Measurements from ENCODE around the gene CCDC136.

The CCDC136 gene

DNA sequence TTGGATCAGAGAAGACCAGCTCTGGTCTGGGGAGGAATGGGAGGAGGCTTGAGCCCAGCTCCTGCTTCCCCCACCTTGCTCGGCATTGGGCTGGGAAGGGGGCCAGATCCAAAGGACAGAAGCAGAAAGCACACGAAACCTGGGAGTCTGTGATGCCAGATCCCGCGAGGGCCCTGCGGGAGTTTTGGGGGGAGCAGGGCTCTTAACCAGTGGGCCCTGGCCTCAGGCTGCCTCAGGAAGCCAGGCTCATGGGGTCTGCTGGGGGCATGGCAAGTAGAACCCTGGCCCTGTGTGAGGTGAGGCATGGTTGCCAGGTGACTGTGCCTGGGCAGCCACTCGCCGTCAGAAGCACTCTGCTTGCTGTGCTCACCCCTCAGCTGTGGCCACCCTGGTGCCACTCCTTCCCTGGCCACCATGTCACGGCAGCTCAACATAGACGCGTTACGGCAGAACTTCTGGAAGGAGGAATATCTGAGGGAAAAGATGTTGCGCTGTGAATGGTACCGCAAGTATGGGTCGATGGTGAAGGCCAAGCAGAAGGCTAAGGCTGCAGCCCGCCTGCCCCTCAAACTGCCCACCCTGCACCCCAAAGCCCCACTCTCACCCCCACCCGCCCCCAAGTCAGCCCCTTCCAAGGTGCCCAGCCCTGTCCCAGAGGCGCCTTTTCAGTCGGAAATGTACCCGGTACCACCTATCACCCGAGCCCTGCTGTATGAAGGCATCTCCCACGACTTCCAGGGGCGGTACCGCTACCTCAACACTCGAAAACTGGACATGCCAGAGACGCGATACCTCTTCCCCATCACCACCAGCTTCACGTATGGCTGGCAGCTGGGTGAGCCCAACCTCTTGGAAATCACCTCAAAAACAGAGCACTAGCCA lies 74.5 kb downstream of the CCDC136 start:
- peaks cover 8% of the 10 kb centered on the region for H3K79me1 ChIP-seq (ENCODE audit: low read length)
- no peak overlapping the region for H3K4me3 ChIP-seq (ENCODE audit: low read depth, low read length)
- H2BK12ac ChIP-seq (ENCODE audit: low read length) = no peak overlapping the region
- WGBS (ENCODE audit: extremely low coverage, insufficient coverage, insufficient read length) = no CpG with 5 or more reads among the region's 27 CpGs
- H4K91ac ChIP-seq (ENCODE audit: low read depth, low read length) = no peak overlapping the region
- no peak for DNase-seq
- H3K27me3 ChIP-seq (ENCODE audit: insufficient read depth, low read length) = peaks cover 27% of the 10 kb centered on the region
- H2AK5ac ChIP-seq (ENCODE audit: low read length) = no peak overlapping the region
- H2BK5ac ChIP-seq (ENCODE audit: low read depth, low read length, poor library complexity) = no peak overlapping the region
- no peak overlapping the region for H3K18ac ChIP-seq (ENCODE audit: low read length)
- no peak overlapping the region for H2AFZ ChIP-seq (ENCODE audit: insufficient read depth, low read length, poor library complexity)
- H3K4me2 ChIP-seq (ENCODE audit: low read length) = no peak overlapping the region
- no peak overlapping the region for H3K27ac ChIP-seq (ENCODE audit: low read depth, low read length)
- no peaks in the 10 kb centered on the region for H3K9me3 ChIP-seq (ENCODE audit: insufficient read depth, low read depth, low read length)
- H3K23ac ChIP-seq (ENCODE audit: low read length) = no peak overlapping the region
- no peak overlapping the region for H2BK120ac ChIP-seq (ENCODE audit: insufficient read depth, low read length, poor library complexity)
- H3K4ac ChIP-seq (ENCODE audit: low read depth, low read length) = no peak overlapping the region
- no peak overlapping the region for H3K14ac ChIP-seq (ENCODE audit: low read length)
- H3K9ac ChIP-seq (ENCODE audit: low read length) = no peak overlapping the region
- H4K12ac ChIP-seq (ENCODE audit: low read depth, low read length) = no peak overlapping the region
- H3K4me1 ChIP-seq (ENCODE audit: control insufficient read depth in 1 of 2, insufficient read depth in 2 of 2, low read length in 2 of 2) = peaks cover 10 to 20% of the 10 kb centered on the region in 2 experiments
- H3K79me2 ChIP-seq (ENCODE audit: control insufficient read depth, insufficient read depth, low read length, poor library complexity) = peaks cover 4% of the 10 kb centered on the region
- H4K8ac ChIP-seq (ENCODE audit: low read depth, low read length) = no peak overlapping the region
- peaks cover 16 to 18% of the 10 kb centered on the region in 2 experiments for H3K36me3 ChIP-seq (ENCODE audit: control insufficient read depth in 1 of 2, insufficient read depth in 2 of 2, low read length in 2 of 2)

DNA sequence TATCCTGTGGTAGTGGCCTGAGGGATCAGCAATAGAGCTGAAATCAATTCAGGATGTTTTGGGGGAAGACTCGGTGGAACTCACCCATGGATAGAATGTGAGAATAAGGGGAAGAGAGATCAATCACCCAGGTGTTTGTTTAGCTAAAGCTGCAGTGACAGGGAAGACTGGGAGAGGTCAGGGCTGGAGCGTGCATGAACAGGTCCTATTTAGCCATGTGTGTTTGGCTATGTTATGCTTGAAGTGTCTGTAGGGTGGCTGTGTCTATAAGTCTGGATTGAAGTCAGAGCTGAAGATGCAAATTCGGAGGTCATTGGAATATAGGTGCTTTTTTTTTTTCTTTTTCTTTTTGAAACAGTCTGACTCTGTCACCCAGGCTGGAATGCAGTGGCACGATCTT lies 75.5 kb downstream of the CCDC136 start:
- H2AFZ ChIP-seq (ENCODE audit: insufficient read depth, low read length, poor library complexity) = no peak overlapping the region
- no peak overlapping the region for H2BK12ac ChIP-seq (ENCODE audit: low read length)
- no peak overlapping the region for H3K4ac ChIP-seq (ENCODE audit: low read depth, low read length)
- H2BK5ac ChIP-seq (ENCODE audit: low read depth, low read length, poor library complexity) = no peak overlapping the region
- H3K79me1 ChIP-seq (ENCODE audit: low read length) = peaks cover 10% of the 10 kb centered on the region
- H3K4me3 ChIP-seq (ENCODE audit: low read depth, low read length) = no peak overlapping the region
- H3K4me1 ChIP-seq (ENCODE audit: control insufficient read depth in 1 of 2, insufficient read depth in 2 of 2, low read length in 2 of 2) = peaks cover 13 to 24% of the 10 kb centered on the region in 2 experiments
- H3K14ac ChIP-seq (ENCODE audit: low read length) = no peak overlapping the region
- no peak overlapping the region for H3K9ac ChIP-seq (ENCODE audit: low read length)
- H3K27ac ChIP-seq (ENCODE audit: low read depth, low read length) = no peak overlapping the region
- no peak overlapping the region for H4K12ac ChIP-seq (ENCODE audit: low read depth, low read length)
- H3K23ac ChIP-seq (ENCODE audit: low read length) = no peak overlapping the region
- peaks cover 16 to 18% of the 10 kb centered on the region in 2 experiments for H3K36me3 ChIP-seq (ENCODE audit: control insufficient read depth in 1 of 2, insufficient read depth in 2 of 2, low read length in 2 of 2)
- no CpG with 5 or more reads among the region's 4 CpGs for WGBS (ENCODE audit: extremely low coverage, insufficient coverage, insufficient read length)
- H4K91ac ChIP-seq (ENCODE audit: low read depth, low read length) = no peak overlapping the region
- peaks cover 27% of the 10 kb centered on the region for H3K27me3 ChIP-seq (ENCODE audit: insufficient read depth, low read length)
- H3K79me2 ChIP-seq (ENCODE audit: control insufficient read depth, insufficient read depth, low read length, poor library complexity) = peaks cover 4% of the 10 kb centered on the region
- no peak overlapping the region for H3K4me2 ChIP-seq (ENCODE audit: low read length)
- H3K18ac ChIP-seq (ENCODE audit: low read length) = no peak overlapping the region
- H2BK120ac ChIP-seq (ENCODE audit: insufficient read depth, low read length, poor library complexity) = no peak overlapping the region
- H3K9me3 ChIP-seq (ENCODE audit: insufficient read depth, low read depth, low read length) = no peaks in the 10 kb centered on the region
- no peak overlapping the region for H2AK5ac ChIP-seq (ENCODE audit: low read length)
- no peak for DNase-seq
- no peak overlapping the region for H4K8ac ChIP-seq (ENCODE audit: low read depth, low read length)

DNA sequence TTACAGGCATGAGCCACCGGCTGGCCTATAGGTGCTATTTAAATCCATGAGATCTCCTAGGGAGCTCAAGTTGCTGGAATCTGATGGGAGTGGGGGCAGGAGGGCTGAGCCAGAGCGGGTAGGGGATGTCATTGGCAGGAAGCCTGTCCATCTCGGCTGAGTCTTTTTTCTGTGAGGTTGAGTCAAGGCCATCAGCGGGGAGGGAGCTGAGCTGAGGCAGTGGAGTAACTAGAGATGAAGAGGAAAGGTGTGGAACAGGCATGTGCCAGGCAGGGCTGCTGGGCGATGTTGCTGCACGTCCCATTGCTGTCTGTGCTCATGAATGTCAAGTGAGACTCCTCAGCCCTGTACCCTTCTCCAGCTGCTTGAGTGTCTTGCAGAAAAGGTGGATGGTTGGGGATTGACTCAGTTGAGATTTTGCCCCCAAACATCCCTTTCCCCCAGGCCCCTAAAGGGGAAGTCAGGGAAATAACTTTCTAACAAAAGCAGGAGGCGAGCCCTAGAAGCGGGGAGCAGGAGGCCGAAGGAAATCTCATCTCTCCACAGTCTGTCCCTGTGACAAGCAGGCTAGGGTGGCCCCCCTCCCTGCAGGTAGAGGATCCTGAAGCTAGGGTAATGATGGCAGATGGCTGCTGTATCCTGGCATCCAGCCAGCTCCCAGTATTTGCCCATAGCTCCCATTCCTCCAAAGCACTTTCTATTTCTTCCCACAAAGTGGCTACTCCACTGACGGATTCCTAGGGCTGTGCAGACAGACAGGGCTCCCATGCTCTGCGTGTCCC lies 76.3 kb downstream of the CCDC136 start:
- no peak overlapping the region for H4K91ac ChIP-seq (ENCODE audit: low read depth, low read length)
- H3K4ac ChIP-seq (ENCODE audit: low read depth, low read length) = no peak overlapping the region
- H3K9me3 ChIP-seq (ENCODE audit: insufficient read depth, low read depth, low read length) = no peaks in the 10 kb centered on the region
- H3K14ac ChIP-seq (ENCODE audit: low read length) = no peak overlapping the region
- H3K4me2 ChIP-seq (ENCODE audit: low read length) = no peak overlapping the region
- H3K27ac ChIP-seq (ENCODE audit: low read depth, low read length) = no peak overlapping the region
- peaks cover under 1% of the 10 kb centered on the region for H3K79me2 ChIP-seq (ENCODE audit: control insufficient read depth, insufficient read depth, low read length, poor library complexity)
- H4K8ac ChIP-seq (ENCODE audit: low read depth, low read length) = no peak overlapping the region
- no CpG with 5 or more reads among the region's 11 CpGs for WGBS (ENCODE audit: extremely low coverage, insufficient coverage, insufficient read length)
- H3K9ac ChIP-seq (ENCODE audit: low read length) = no peak overlapping the region
- H2BK12ac ChIP-seq (ENCODE audit: low read length) = no peak overlapping the region
- peaks cover 13% of the 10 kb centered on the region for H3K79me1 ChIP-seq (ENCODE audit: low read length)
- H3K27me3 ChIP-seq (ENCODE audit: insufficient read depth, low read length) = peaks cover 27% of the 10 kb centered on the region
- H2AK5ac ChIP-seq (ENCODE audit: low read length) = no peak overlapping the region
- peaks cover 21 to 32% of the 10 kb centered on the region in 2 experiments for H3K4me1 ChIP-seq (ENCODE audit: control insufficient read depth in 1 of 2, insufficient read depth in 2 of 2, low read length in 2 of 2)
- no peak overlapping the region for H3K4me3 ChIP-seq (ENCODE audit: low read depth, low read length)
- no peak overlapping the region for H2BK120ac ChIP-seq (ENCODE audit: insufficient read depth, low read length, poor library complexity)
- peaks cover 16 to 18% of the 10 kb centered on the region in 2 experiments for H3K36me3 ChIP-seq (ENCODE audit: control insufficient read depth in 1 of 2, insufficient read depth in 2 of 2, low read length in 2 of 2)
- no peak overlapping the region for H4K12ac ChIP-seq (ENCODE audit: low read depth, low read length)
- H3K23ac ChIP-seq (ENCODE audit: low read length) = no peak overlapping the region
- H2BK5ac ChIP-seq (ENCODE audit: low read depth, low read length, poor library complexity) = no peak overlapping the region
- no peak overlapping the region for H2AFZ ChIP-seq (ENCODE audit: insufficient read depth, low read length, poor library complexity)
- H3K18ac ChIP-seq (ENCODE audit: low read length) = no peak overlapping the region
- no peak for DNase-seq

DNA sequence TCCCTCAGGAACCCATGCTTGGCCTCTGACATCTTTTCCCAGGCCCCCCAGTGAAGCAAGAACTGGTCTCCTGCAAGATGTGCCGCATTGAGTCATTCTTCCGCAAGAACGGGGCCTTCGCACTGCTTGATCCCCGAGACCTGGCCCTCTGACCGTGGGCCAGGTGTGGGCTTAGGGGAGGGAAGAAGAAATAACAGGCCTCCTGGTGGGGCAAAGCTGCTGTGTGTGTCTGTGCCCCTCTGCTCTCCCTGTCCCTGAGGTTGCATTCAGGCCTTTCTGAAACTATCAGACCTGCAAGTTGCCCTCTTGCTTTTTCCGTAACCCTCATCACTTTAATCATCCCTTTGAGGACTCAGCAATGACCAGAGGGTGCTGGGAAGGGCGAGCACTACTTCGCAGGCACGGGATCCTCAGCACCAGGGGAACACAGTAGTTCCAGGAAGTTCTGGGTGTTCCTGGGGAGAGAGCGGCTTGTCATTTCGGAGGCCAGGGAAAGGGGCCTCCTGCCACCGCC lies 76.9 kb downstream of the CCDC136 start:
- Histone ChIP-seq H2BK5ac (ENCODE audit: low read depth, low read length, poor library complexity) (no peak overlapping the region), H2BK120ac (ENCODE audit: insufficient read depth, low read length, poor library complexity) (no peak overlapping the region), H3K4ac (ENCODE audit: low read depth, low read length) (no peak overlapping the region), H3K4me1 (ENCODE audit: control insufficient read depth in 1 of 2, insufficient read depth in 2 of 2, low read length in 2 of 2) (peaks cover 23 to 33% of the 10 kb centered on the region in 2 experiments), H3K27me3 (ENCODE audit: insufficient read depth, low read length) (peaks cover 27% of the 10 kb centered on the region), H3K23ac (ENCODE audit: low read length) (no peak overlapping the region), H3K36me3 (ENCODE audit: control insufficient read depth in 1 of 2, insufficient read depth in 2 of 2, low read length in 2 of 2) (peaks cover 16 to 18% of the 10 kb centered on the region in 2 experiments), H3K79me1 (ENCODE audit: low read length) (peaks cover 13% of the 10 kb centered on the region), H3K9ac (ENCODE audit: low read length) (no peak overlapping the region), H4K91ac (ENCODE audit: low read depth, low read length) (no peak overlapping the region), H3K27ac (ENCODE audit: low read depth, low read length) (no peak overlapping the region), H2AK5ac (ENCODE audit: low read length) (no peak overlapping the region), H2BK12ac (ENCODE audit: low read length) (no peak overlapping the region), H4K12ac (ENCODE audit: low read depth, low read length) (no peak overlapping the region), H3K14ac (ENCODE audit: low read length) (no peak overlapping the region), H3K4me2 (ENCODE audit: low read length) (peak overlapping the region; percentile 96), H3K9me3 (ENCODE audit: insufficient read depth, low read depth, low read length) (no peaks in the 10 kb centered on the region), H3K79me2 (ENCODE audit: control insufficient read depth, insufficient read depth, low read length, poor library complexity) (no peaks in the 10 kb centered on the region), H3K4me3 (ENCODE audit: low read depth, low read length) (peak overlapping the region; percentile 66), H2AFZ (ENCODE audit: insufficient read depth, low read length, poor library complexity) (no peak overlapping the region), H4K8ac (ENCODE audit: low read depth, low read length) (no peak overlapping the region), H3K18ac (ENCODE audit: low read length) (no peak overlapping the region)
- no CpG with 5 or more reads among the region's 13 CpGs for WGBS (ENCODE audit: extremely low coverage, insufficient coverage, insufficient read length)
- no peak for DNase-seq

Measured in trophoblast cell (in vitro differentiated cells and primary cell).